Measurements from ENCODE around the gene NANP. TPM values are rescaled to one million over a fixed set of nuclear protein-coding genes. Genes with fewer than 3 reads are reported as not detected.
"Not testable (repeated sequence)": the region's sequence is repeated elsewhere in the genome, so short reads cannot be mapped to it uniquely, and the experiment has no call there.

NANP gene
- total RNA-seq, 1 donor from 2014 or later = 6.8 TPM

DNA sequence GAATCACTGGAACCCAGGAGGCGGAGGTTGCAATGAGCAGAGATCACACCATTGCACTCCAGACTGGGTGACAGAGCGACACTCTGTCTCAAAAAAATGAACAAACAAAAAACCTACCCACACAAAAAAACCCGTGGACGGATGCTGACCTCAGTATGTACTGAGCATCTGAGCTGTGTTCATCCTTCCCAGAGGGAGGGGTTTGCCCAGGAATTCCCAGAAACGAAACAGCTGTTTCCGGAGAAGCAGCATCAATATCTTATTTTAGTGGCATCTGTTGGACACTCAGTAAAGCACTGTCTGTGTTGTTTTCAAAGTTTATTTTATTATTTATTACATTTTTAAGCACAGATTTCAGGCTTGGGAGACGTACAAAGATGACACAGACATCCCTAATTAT, 18.7 kb downstream of the NANP start:
- peak; percentile 27 for DNase-seq

DNA sequence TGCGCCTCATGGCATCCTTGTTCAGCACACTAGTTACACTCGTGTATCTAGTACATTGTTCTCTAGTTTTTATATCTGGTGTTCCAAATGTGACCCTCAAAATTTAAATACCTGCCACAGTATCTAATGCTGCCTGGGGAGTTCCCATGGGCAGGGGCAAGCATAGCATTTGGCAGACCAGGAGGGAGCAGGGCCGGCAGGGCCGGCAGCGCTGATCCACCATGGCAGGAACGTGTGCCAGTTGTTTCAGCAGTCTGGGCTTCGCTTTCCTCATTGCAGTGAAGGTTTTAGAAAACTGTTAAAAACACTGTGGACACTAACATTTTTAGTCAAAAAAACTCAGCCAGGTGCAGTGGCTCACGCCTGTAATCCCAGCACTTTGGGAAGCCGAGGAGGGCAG, 19.2 kb downstream of the NANP start:
- no peak for DNase-seq

DNA sequence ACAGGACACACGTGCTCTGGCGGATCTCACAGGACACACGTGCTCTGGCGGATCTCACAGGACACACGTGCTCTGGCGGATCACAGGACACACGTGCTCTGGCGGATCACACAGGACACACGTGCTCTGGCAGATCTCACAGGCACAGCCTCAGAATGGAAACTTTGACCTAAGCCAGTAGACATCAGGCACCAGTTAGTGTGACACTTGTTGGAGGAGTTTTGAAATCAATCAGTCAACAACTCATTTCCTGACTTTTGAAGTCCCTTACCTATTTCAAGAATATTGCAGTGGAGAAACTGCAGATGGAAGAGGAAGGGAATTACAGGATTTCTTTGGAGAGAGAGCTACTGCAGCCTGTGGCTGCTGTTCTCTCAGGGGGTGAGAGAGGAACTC, 20.9 kb downstream of the NANP start:
- DNase-seq = not testable (repeated sequence)

- DNase-seq = not testable (repeated sequence)
These were observed 21.5 kb downstream of the NANP start for GRCh38 chr20:25602191-25602913.

DNA sequence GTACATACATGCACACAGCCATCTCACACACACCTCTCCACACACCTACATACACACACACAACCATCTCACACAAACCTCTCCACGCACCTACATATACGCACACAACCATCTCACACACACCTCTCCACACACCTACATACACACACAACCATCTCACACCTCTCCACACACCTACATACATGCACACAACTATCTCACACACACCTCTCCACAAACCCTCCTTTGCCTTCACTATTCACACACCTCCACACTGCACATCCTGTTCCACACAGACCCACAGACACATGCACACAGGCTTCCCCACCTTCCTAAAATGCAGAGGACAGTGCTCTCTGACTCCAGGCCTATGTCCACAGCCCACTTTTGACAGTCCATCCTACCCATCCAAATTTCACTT, 22.2 kb downstream of the NANP start:
- no peak for DNase-seq

DNA sequence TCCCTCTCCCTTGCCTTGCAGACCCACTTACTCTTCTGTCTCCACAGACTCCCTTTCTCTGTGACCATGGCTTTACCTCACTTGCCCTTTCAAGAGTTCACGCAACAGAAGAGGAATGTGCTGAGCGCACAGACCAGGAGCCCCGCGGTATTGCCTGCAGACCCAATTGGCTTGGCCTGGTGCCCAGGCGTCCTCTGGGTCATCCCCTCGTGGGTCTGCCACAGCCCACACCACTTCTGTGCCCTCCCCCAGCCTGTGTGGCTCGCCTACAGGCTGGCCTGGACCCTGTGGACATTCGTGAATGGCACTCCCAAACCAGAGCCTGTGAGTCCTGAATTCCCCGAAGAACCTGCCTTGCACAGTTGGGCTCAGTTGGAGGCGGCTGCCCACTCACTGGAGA, 23.2 kb downstream of the NANP start:
- DNase-seq = no peak

- peak; percentile 27 for DNase-seq
These were observed 31.5 kb downstream of the NANP start for GRCh38 chr20:25592135-25592852.

GRCh38 chr20:25590778-25591177, 33.0 kb downstream of the NANP start:
- not testable (repeated sequence) for DNase-seq

GRCh38 chr20:25588491-25588890, 35.3 kb downstream of the NANP start:
- no peak for DNase-seq

DNA sequence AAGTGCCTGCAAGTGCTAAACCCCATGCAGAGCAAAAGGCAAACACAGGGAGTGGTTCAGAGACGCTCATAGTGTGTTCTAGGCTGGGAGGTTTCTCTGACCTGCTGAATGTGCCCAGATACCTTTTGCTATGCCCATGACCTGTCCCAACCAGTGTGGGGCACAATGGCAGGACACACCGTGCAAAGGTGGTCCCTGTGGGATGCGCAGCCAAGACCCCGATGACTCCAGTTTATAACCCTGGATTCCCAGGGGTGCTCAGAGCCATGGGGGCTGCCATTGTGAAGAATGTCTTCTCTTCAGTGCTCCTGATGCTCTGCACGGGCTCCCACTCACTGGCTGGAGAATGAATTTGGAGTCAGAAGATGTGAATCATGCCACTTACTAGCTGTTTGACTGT, 36.3 kb downstream of the NANP start:
- no peak for DNase-seq

DNA sequence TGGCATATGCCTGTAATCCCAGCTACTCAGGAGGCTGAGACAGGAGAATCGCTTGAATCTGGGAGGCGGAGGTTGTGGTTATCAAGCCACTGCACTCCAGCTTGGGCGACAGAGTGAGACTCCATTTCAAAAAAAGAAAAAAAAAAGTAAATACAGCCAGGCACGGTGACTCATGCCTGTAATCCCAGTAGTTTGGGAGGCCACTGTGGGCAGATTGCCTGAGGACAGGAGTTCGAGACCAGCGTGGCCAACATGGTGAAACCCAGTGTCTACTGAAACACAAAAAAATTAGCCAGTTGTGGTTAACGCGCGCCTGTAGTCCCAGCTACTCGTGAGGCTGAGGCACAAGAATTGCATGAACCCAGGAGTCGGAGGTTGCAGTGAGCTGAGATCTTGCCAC, 36.9 kb downstream of the NANP start:
- no peak for DNase-seq

DNA sequence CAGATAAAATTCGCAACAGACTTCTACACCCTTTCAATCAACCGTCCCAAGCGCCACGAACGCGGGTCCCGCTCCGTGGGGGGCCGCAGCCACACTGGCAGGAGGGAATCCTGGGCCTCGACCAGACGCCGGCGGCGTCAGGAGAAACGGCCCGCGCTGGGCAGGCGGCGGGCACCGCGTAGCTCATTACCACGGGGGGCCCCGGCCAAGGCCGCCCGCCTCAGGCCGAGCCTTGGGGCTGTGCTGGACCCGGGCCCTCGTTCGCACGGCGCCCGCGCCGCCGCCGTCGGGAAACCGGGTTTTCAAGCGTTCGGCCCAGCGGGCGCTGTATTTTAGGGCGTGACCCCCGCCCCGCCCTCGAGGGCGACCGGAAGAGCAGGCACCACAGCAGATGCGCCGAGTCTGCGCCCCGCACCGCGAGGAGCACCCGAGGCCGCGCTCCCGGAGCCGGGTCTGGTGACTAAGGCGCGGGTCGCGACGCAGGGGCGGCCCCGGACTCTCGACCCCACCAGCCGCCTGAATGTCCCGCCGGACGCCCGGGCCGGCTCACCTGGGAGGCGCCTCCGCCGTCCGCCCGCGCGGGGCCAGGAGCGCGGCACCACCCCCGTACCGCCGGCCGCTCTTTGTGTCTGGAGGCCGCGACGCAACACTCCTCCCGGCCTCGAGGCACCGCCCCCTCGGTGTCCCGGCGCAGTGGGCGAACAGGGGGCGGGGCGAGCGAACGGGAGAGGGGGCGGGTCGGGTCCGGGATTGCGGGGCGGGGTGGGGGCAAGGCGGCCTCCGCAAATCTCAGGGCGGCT, 38.7 kb downstream of the NANP start, which contains the start of gene NINL:
TSS of gene NINL (minus strand) at position 627 of the 800 bp plus-strand sequence. CDS start 58,944 bp downstream, outside the sequence.
- peak; percentile 87 for DNase-seq

GRCh38 chr20:25583607-25584006, 40.2 kb downstream of the NANP start:
- DNase-seq = not testable (repeated sequence)

GRCh38 chr20:25580711-25581110, 43.1 kb downstream of the NANP start:
- DNase-seq = no peak

- DNase-seq = no peak
These were observed 44.6 kb downstream of the NANP start for GRCh38 chr20:25579081-25579770.

DNA sequence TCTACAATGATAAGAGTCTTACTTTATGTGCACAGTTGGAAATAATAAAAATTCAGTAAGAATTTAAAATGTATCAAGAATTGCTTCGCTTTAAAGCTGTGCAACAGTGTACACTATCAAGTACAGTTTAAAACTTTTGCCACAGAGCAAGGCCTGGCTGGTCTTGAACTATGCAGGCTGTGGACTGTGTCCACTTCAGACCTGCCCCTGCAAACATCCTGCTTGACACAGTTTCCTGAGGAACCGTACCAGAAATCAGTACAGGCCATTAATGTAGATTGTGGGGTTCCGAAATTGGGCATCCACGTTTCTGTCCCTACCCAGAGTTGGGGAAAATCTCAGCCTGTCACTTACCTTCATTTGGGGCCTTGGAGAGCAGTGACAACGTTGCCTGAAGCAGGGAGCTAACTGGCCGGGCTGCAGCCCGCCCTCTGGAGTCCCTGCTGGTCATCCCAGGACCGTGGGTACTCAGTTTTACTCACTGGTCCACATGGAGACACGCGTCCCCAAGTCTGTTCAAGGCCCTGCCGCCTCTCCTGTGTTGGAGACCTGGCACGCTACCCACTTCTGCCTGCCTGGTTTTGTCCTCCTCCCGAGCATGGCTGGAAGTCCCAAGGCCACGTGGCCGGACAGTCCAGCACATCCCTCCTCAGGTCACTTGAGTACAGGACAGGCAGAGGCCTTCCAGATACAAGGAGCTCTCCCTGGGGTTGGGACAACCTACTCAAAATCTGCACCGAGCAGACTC, 46.9 kb downstream of the NANP start:
- DNase-seq = no peak

DNA sequence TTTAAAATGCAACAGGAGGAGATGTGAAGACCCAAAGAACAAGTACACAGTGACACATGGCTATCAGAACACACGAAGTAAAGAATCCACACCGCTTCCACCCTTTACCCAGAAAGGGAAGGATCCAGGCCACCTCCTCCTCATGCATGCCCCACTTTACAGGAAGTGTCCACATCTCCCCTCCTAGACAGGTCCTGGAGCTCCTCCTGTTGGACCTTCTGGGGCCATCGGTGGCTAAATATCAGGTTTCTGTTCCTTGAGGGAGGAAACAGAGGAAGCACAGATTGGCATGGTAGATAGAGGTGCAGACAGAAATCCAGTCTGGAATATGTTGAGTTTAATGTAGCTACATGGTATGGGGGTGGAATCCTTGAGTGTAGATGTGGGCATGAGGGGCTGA, 49.4 kb downstream of the NANP start:
- DNase-seq = no peak

GRCh38 chr20:25573288-25574251, 50.2 kb downstream of the NANP start:
- DNase-seq = no peak

DNA sequence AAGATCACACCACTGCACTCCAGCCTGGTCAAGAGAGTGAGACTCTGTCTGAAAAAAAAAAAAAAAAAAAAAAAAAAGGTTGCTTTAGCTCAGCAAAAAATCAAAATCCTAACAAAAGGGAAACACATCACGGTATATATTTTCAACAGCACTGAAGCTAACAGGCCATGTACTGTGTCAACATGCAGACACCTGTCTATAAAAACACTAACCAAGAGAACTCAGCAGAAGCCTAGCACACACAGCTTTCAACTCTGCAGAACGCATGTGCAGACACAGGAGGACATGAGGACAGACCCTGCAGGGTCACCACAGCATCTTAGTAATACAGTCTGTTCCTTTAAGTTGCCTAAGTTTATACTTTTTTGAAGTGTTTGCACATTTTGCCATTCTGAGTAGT, 52.0 kb downstream of the NANP start:
- DNase-seq = no peak

GRCh38 chr20:25571240-25571639, 52.6 kb downstream of the NANP start:
- DNase-seq = no peak
